T-cell (primary cell): ENCODE data around the gene SLC6A6. TPM values are rescaled to one million over a fixed set of nuclear protein-coding genes. Genes with fewer than 3 reads are reported as not detected.
A peak's percentile ranks its signal among the peaks of the same experiment; 100 is the strongest.

Experiments
- ATAC-seq, 4 experiments: fragments of 200-7000 bp in 3 of 4; fragments of 150-1000 bp in 1 of 4; cut with Tn5 transposase; replicated peaks in 1 of 4; 1 replicate in 3 of 4; 2 replicates in 1 of 4; pipeline ENCODE4 v1.10.0; 2021; ENCODE audit warnings: moderate library complexity in 3 of 4, mild to moderate bottlenecking in 2 of 4, moderate number of reproducible peaks in 1 of 4
- CTCF ChIA-PET, 2 donors: fragments of 300-600 bp; sonication (Branson Sonifier 250); formaldehyde crosslinking; loops; one replicate each; lab custom pipeline; 2022; ENCODE audit warnings: antibody characterized with exemption in 2 of 2; lab: Charles Lee
- POLR2A ChIA-PET, 2 donors: fragments of 300-600 bp; sonication (Branson Sonifier 250); formaldehyde crosslinking; loops; one replicate each; lab custom pipeline; 2022; ENCODE audit warnings: antibody characterized with exemption in 2 of 2; lab: Charles Lee
- DNase-seq, 35 experiments: peaks; one replicate each; pipeline versions ENCODE4 v3.0.0 to v3.0.0-alpha.2; 2013 to 2023
- H3K27ac ChIP-seq: one replicate; pipeline ENCODE4 v1.5.1; 2013; ENCODE audit warnings: low read length
- H3K27me3 ChIP-seq, 2 experiments: replicated peaks in 1 of 2; 1 replicate in 1 of 2; 2 replicates in 1 of 2; pipeline versions ENCODE4 v1.6.1 to v1.7.0; 2013; ENCODE audit warnings: low read length in 1 of 2, mixed read lengths in 1 of 2; ENCODE audit not compliant: control insufficient read depth in 2 of 2, insufficient read depth in 2 of 2; ENCODE audit errors: extremely low read depth in 1 of 2
- H3K36me3 ChIP-seq, 2 donors: 1 replicate in 1 of 2; 2 replicates in 1 of 2; pipeline versions ENCODE4 v1.6.1 to v1.7.0; 2013; ENCODE audit warnings: low read length in 1 of 2; ENCODE audit not compliant: control insufficient read depth in 2 of 2, insufficient read depth in 1 of 2; ENCODE audit errors: extremely low read depth in 1 of 2
- H3K4me1 ChIP-seq, 2 experiments: 1 replicate in 1 of 2; 2 replicates in 1 of 2; pipeline versions ENCODE4 v1.6.1 to v1.7.0; 2013; ENCODE audit warnings: low read length in 2 of 2, mixed read lengths in 1 of 2; ENCODE audit not compliant: insufficient read depth in 2 of 2, control insufficient read depth in 1 of 2; ENCODE audit errors: extremely low read depth in 1 of 2
- H3K4me3 ChIP-seq, 2 donors: 1 replicate in 1 of 2; 2 replicates in 1 of 2; pipeline versions ENCODE4 v1.5.1 to v1.7.0; 2013; ENCODE audit warnings: mild to moderate bottlenecking in 2 of 2, low read length in 1 of 2, moderate library complexity in 1 of 2; ENCODE audit not compliant: control insufficient read depth in 1 of 2; ENCODE audit errors: extremely low read depth in 1 of 2
- H3K9me3 ChIP-seq: 2 replicates; pipeline ENCODE4 v1.7.0; 2013
- H3K27ac Mint-ChIP-seq, 2 donors: one replicate each; pipeline ENCODE4 v1.8.0; 2020 to 2021; ENCODE audit warnings: mild to moderate bottlenecking in 2 of 2, mixed read lengths in 2 of 2
- H3K27me3 Mint-ChIP-seq, 2 donors: one replicate each; pipeline ENCODE4 v1.8.0; 2021 to 2022; ENCODE audit warnings: mixed read lengths in 2 of 2
- H3K36me3 Mint-ChIP-seq: one replicate; pipeline ENCODE4 v1.8.0; 2021; ENCODE audit warnings: mixed read lengths
- H3K4me1 Mint-ChIP-seq, 3 donors: one replicate each; pipeline ENCODE4 v1.8.0; 2020 to 2022; ENCODE audit warnings: mixed read lengths in 3 of 3, mild to moderate bottlenecking in 1 of 3
- H3K4me3 Mint-ChIP-seq, 3 donors: one replicate each; pipeline ENCODE4 v1.8.0; 2020 to 2022; ENCODE audit warnings: mild to moderate bottlenecking in 3 of 3, mixed read lengths in 3 of 3, moderate library complexity in 3 of 3
- H3K9me3 Mint-ChIP-seq, 3 donors: one replicate each; pipeline ENCODE4 v1.8.0; 2020 to 2022; ENCODE audit warnings: mixed read lengths in 3 of 3
- WGBS: methylation state at CpG from one replicate; pipeline ENCODE4 v1.1.5; 2013; ENCODE audit warnings: missing lambda C conversion rate; ENCODE audit not compliant: insufficient coverage; 5-methylcytosine and 5-hydroxymethylcytosine counted together
- total RNA-seq, 35 experiments: library from RNA in 6 of 35; stranded (reverse) in 6 of 35; fragments of 120-200 nt in 1 of 35; gene quantifications; one replicate each; pipeline versions ENCODE4 v1.2.1 to v1.2.4 and lab custom pipeline; 2013 to 2026

Gene SLC6A6
- total RNA-seq, 5 donors from 2014 or later (not counting 1 experiment from before 2014, with no cell fraction given), result 49.3 to 72.5 (median 63.6) TPM

DNA sequence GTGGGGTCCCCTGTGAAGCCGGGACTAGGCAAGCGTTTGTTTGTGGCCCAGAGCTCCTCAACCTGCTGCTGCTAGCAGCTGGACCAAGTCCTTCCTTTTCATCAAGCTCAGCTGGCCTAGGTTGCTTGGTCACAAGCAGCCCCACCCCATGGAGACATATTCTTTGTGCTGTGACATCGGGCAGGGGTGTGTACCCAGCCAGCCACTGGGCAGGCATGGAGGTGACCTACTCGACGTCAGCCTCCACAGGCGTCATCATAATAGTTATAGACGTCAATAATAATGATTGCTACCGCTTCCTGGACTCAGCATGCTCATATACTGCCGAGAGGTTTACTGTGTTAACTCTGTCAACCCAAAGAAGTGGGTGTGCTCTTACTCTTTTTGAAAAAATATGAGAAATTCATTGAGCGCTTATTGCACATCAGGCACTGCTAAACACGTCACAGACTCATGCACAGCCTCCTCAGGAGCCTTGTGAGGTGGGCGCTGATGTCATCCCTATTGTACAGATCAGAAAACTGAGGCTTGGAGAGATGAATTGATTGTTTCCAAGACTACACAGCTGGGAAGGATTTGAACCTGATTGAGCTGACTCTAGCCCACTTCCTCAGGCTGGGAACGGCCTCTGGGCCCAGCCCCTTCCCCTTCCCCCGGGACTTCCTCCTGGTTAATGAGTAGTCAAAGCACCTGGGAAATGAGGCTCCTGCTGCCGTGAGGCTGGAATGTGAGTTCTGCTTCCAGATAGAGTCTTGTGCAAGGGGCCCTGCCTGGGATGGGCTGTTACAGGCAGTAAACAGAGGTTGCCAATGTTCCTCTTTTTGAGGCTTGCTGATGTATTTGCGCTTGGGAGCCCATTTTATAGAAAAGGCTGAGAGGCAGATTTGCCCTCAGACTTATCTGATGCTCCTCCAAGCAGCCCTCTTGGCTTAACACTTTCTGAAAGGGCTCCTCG lies 16.2 kb downstream of the SLC6A6 start:
- H3K36me3 ChIP-seq, result peaks cover 11 to 25% of the 10 kb centered on the region in 2 donors
- H3K4me1 ChIP-seq, result peaks cover 0 to 22% of the 10 kb centered on the region in 2 experiments
- no peaks in the 10 kb centered on the region for H3K27me3 ChIP-seq
- 84% methylated on average over 10 of the region's 17 CpGs for WGBS
- no peak for DNase-seq
- Mint-ChIP-seq H3K27ac (no peak overlapping the region), H3K4me1 (peaks cover 18 to 35% (median 31%) of the 10 kb centered on the region in 3 donors), H3K4me3 (no peak overlapping the region), H3K36me3 (peaks cover 23% of the 10 kb centered on the region), H3K9me3 (no peaks in the 10 kb centered on the region), H3K27me3 (no peaks in the 10 kb centered on the region)
- no peak overlapping the region for H3K27ac ChIP-seq
- ChIA-PET POLR2A (no interaction called here), CTCF (no interaction called here)
- no peaks in the 10 kb centered on the region for H3K9me3 ChIP-seq
- no peak overlapping the region for H3K4me3 ChIP-seq
- ATAC-seq, result no peak

DNA sequence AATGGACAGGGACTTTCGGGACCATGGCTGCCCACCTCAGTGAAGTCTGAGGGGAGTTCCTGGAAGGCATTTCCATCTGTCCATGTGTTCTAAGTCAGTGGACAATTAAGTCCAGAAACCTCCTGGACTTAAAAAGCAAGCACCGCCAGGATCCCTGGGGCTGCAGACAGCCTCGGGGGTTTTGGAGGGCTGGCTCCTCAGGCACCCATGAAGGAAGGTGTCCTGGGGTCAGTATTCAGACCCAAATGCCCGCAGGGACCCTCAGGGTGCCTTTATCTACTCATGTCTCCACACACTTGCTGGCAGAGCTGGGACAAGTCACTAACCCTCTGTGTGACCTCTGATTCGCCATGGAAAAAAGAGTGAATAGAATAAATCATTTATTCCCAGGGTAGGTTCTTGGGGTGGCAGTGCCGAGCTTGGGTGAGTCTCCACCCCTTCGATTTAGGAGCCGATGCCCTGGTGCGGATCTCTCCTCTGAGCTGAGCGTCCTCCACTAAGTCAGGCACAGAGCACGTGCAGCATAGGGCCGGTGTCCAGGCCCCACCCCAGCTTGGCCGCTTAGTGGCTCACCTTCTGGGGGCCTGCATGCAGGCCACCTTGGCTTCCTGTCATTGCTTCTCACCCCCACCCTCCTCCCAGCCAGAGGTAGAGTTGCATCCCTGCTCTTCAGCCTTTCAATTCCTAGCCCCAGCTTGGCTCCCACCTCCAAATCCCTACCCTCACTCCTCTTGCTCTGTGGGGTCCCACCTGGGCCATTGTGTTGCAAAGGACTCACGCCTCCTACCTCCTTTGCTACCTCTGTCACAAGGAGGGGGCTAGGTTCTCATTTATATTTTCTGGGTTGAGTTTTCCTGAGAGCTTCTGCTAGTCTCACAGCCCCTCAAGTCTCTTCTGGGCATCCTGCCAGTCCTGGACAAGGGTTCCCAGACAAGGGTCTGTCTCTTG lies 19.9 kb downstream of the SLC6A6 start:
- ATAC-seq (no peak), DNase-seq (no peak)
- POLR2A ChIA-PET, result no interaction called here
- no peaks in the 10 kb centered on the region for H3K27me3 Mint-ChIP-seq
- no peak overlapping the region for H3K4me3 ChIP-seq
- no peaks in the 10 kb centered on the region for H3K9me3 Mint-ChIP-seq
- no peaks in the 10 kb centered on the region for H3K9me3 ChIP-seq
- peaks cover 50 to 67% (median 64%) of the 10 kb centered on the region in 3 donors for H3K4me1 Mint-ChIP-seq
- H3K27ac Mint-ChIP-seq, result peak overlapping the region; percentile 99
- H3K27me3 ChIP-seq, result no peaks in the 10 kb centered on the region
- WGBS, result 99% methylated on average over 9 of the region's 14 CpGs
- peaks cover 12% of the 10 kb centered on the region for H3K36me3 Mint-ChIP-seq
- peaks cover 15 to 57% of the 10 kb centered on the region in 2 experiments for H3K4me1 ChIP-seq
- H3K27ac ChIP-seq, result peak overlapping the region; percentile 97
- CTCF ChIA-PET, result no interaction called here
- peaks cover 6 to 8% of the 10 kb centered on the region in 2 donors for H3K36me3 ChIP-seq
- H3K4me3 Mint-ChIP-seq, result peak overlapping the region in 1 of 3 donors; percentile 40

DNA sequence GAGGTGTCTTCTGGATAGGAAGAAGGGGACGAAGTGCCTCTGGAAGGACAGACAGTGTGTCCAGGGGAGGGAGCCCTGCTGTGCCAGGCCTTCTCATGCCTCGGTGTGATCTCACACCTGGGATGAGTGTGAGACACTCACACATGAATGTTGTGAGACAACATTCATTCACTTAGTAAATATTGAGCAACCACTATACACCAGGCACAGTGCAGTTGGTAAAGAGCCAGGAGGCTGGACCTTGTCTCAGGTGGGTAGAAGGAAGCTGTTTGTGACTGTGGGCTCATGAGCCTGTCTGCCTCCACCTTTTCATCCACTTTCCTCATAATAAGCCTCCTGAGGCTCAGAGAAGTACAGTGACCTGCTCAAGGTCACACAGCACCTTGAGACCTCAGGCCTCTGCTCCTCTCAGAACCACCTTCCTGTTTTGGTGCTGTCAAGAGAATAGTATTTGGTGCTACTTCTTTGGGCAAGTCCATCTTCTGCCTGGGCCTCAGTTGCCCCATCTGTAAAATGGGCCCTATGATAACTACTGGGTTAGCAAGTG lies 20.9 kb downstream of the SLC6A6 start:
- Mint-ChIP-seq H3K4me1 (peaks cover 60 to 76% (median 73%) of the 10 kb centered on the region in 3 donors), H3K27me3 (no peaks in the 10 kb centered on the region), H3K9me3 (no peaks in the 10 kb centered on the region), H3K4me3 (peak overlapping the region in 1 of 3 donors; percentile 74), H3K36me3 (peaks cover 7% of the 10 kb centered on the region), H3K27ac (peak overlapping the region; percentile 99)
- DNase-seq (no peak), ATAC-seq (no peak)
- 100% methylated on average over 1 of the region's 2 CpGs for WGBS
- ChIA-PET POLR2A (no interaction called here), CTCF (no interaction called here)
- Histone ChIP-seq H3K27ac (peak overlapping the region; percentile 97), H3K9me3 (no peaks in the 10 kb centered on the region), H3K36me3 (peaks cover 0 to 5% of the 10 kb centered on the region in 2 donors), H3K4me3 (no peak overlapping the region), H3K4me1 (peaks cover 15 to 67% of the 10 kb centered on the region in 2 experiments), H3K27me3 (no peaks in the 10 kb centered on the region)

DNA sequence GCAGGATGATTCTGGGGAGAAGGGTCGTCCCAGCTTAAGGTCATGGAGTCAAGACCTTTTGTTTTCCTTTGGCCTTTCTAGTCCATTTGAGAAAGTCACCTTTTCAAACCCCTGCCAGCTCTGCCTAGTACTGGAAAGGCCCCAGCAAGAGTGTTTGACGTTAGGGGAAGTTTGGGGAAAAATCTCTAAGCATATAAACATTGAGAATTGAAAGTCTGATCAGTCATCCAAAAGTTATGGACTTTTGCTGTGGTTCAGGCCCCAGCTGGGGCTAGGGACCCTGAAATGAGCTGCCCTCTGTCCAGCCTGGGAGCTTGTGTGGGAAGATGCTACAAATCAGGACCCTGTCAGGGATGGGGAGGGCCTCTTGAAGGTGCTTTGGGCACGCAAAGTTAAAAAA lies 21.6 kb downstream of the SLC6A6 start:
- peaks cover 15 to 74% of the 10 kb centered on the region in 2 experiments for H3K4me1 ChIP-seq
- ChIA-PET POLR2A (interaction anchor here (0.6 to 1.0 kb wide), 4 partner anchors 19 to 367 kb away, joined by 3 to 5 read pairs (median 4); no protein-coding TSS in a partner anchor), CTCF (interaction anchor here (0.6 to 1.8 kb wide), 3 partner anchors 9 to 55 kb away, joined by 3 to 6 read pairs (median 3); no protein-coding TSS in a partner anchor)
- no peak for ATAC-seq
- Mint-ChIP-seq H3K27ac (peak overlapping the region; percentile 99), H3K27me3 (no peaks in the 10 kb centered on the region), H3K4me1 (peaks cover 67 to 81% (median 79%) of the 10 kb centered on the region in 3 donors), H3K4me3 (peak overlapping the region; percentile 28 to 74 (median 37)), H3K36me3 (peaks cover 2% of the 10 kb centered on the region), H3K9me3 (no peaks in the 10 kb centered on the region)
- H3K27me3 ChIP-seq, result no peaks in the 10 kb centered on the region
- peaks cover 0 to under 1% of the 10 kb centered on the region in 2 donors for H3K36me3 ChIP-seq
- no peaks in the 10 kb centered on the region for H3K9me3 ChIP-seq
- H3K27ac ChIP-seq, result peak overlapping the region; percentile 97
- no peak overlapping the region for H3K4me3 ChIP-seq
- WGBS, result 60% methylated on average over 2 of the region's 3 CpGs
- DNase-seq, result no peak

DNA sequence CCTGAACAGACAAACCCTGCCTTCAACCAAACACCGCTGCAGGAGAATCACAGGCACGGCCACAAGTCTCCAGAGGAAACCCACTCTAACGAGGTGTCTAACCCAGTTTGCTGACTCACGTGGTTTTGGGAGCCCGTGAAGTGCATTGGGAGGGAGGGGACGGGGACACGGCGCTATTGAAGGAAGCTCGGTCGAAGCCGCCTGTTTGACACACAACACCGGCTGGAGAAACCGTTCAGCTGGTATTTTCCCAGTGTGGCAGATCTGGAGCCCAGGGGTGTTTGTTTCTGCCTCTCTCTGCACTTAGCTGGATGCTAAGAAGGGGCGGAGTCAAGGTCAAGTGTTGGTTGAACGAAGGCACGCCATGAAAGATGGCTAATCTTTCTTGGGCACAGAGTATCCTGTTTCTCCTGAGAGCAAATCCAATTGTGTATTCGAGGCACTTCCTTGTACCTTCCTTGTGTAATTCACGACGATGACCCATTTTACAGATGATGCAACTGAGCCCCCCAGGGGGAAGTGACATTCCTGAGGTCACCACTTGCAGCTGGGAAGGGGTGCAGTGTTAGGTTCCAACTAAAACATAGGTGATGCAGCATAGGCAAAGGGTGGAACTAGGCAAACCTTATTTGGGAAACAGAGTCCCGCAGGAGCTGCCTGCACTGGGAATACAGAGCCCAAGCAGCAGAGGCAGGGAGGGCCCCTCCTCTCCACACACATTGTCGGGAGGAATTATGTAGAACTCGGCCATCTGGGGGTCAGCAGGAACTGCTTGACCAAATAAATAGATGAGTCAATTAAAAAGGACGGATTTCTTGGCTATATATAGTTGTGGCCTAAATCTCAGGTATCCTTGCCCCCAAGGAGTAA lies 22.5 kb downstream of the SLC6A6 start:
- Histone ChIP-seq H3K36me3 (no peaks in the 10 kb centered on the region), H3K27me3 (no peaks in the 10 kb centered on the region), H3K4me3 (peak overlapping the region in 1 of 2 donors; percentile 2), H3K4me1 (peaks cover 15 to 84% of the 10 kb centered on the region in 2 experiments), H3K27ac (peak overlapping the region; percentile 97), H3K9me3 (no peaks in the 10 kb centered on the region)
- Mint-ChIP-seq H3K4me1 (peaks cover 77 to 91% (median 88%) of the 10 kb centered on the region in 3 donors), H3K4me3 (peak overlapping the region; percentile 34 to 74 (median 46)), H3K9me3 (no peaks in the 10 kb centered on the region), H3K36me3 (no peaks in the 10 kb centered on the region), H3K27ac (peak overlapping the region; percentile 99), H3K27me3 (no peaks in the 10 kb centered on the region)
- ChIA-PET CTCF (interaction anchor here (0.6 to 1.8 kb wide), 4 partner anchors 8 to 89 kb away, joined by 3 to 6 read pairs (median 3); no protein-coding TSS in a partner anchor), POLR2A (interaction anchor here (0.6 to 1.1 kb wide), 5 partner anchors 8 to 366 kb away, joined by 3 to 7 read pairs (median 4); no protein-coding TSS in a partner anchor)
- DNase-seq (peak in 33 of 35 experiments; percentile 11 to 72 (median 41)), ATAC-seq (peak; percentile 22 to 66 (median 48))
- WGBS, result 20% methylated on average over 17 of the region's 23 CpGs
